ENCODE data around the gene FAAH2. TPM values are rescaled to one million over a fixed set of nuclear protein-coding genes. Genes with fewer than 3 reads are reported as not detected.

FAAH2 gene
- polyA plus RNA-seq, 1 donor (not counting 4 experiments of a cell fraction or from before 2014, with no cell fraction given) = 1.7 TPM

GRCh38 chrX:57266275-57266674 lies 20.2 kb upstream of the FAAH2 start:
- H3K79me2 ChIP-seq (ENCODE audit: control insufficient read depth, insufficient read depth, low read length) = no peaks in the 10 kb centered on the region
- H2AFZ ChIP-seq (ENCODE audit: control insufficient read depth, low read length) = no peak overlapping the region
- DNase-seq (ENCODE audit: low read depth, low spot score) (no peak), FAIRE-seq (no peak)
- no peaks in the 10 kb centered on the region for H3K27me3 ChIP-seq (ENCODE audit: control insufficient read depth, extremely low read depth, insufficient read depth, low read length)
- TF ChIP-seq CTCF (optimal IDR thresholded peaks at IDR 0.05 in 1 of 3, IDR thresholded peaks at IDR 0.05 in 1 of 3, conservative IDR thresholded peaks at IDR 0.05 in 1 of 3; ENCODE audit: extremely low read depth in 1 of 3, insufficient read depth in 2 of 3, low read length in 3 of 3) = no peak
- no peak for TF ChIP-seq EZH2 (IDR thresholded peaks at IDR 0.05; ENCODE audit: low read length)
- no peaks in the 10 kb centered on the region for H3K9me1 ChIP-seq (ENCODE audit: control insufficient read depth, extremely low read depth, insufficient read depth, low read length)
- no peak overlapping the region for H3K27ac ChIP-seq (ENCODE audit: control insufficient read depth, insufficient read depth, low read length)
- H3K4me3 ChIP-seq (ENCODE audit: control insufficient read depth in 2 of 3, extremely low read depth in 1 of 3, insufficient read depth in 2 of 3, low read depth in 1 of 3, low read length in 3 of 3) = no peak overlapping the region
- peaks cover 3% of the 10 kb centered on the region for H3K9me3 ChIP-seq (ENCODE audit: control insufficient read depth, low read depth, low read length)
- H4K20me1 ChIP-seq (ENCODE audit: control insufficient read depth, extremely low read depth, insufficient read depth, low read length) = no peaks in the 10 kb centered on the region
- H3K36me3 ChIP-seq (ENCODE audit: control insufficient read depth in 2 of 2, extremely low read depth in 1 of 2, insufficient read depth in 2 of 2, low read length in 2 of 2) = no peaks in the 10 kb centered on the region
- dilution Hi-C loops (cut with MboI; ENCODE audit: extremely low pct_ligation_motif_present, low sequenced_read_pairs) = no loop called here
- no peak overlapping the region for H3K9ac ChIP-seq (ENCODE audit: control insufficient read depth, extremely low read depth, insufficient read depth, low read length)
- H3K4me1 ChIP-seq (ENCODE audit: control insufficient read depth, extremely low read depth, insufficient read depth, low read length) = no peaks in the 10 kb centered on the region
- H3K4me2 ChIP-seq (ENCODE audit: control insufficient read depth, extremely low read depth, insufficient read depth, low read depth, low read length) = no peak overlapping the region

DNA sequence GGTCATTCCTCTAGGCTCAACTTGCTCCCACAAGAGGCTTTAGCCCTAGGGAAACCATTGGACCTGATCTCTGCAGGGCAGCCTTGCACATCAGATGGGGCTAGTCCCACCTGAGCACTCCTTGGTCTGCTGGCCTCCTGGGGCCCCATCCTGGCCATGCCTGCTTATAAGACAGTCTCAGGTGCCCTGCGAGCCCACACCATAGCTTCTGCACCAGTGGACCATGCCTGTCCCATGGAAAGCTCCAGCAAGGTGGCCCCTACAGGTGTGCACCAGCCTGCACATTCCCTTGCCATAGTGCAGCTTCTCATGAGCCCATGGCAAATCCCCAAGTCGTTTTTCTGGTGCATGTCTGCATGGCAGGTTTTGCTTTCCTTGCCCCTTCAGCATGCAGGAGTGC lies 19.6 kb upstream of the FAAH2 start:
- peaks cover 3% of the 10 kb centered on the region for H3K9me3 ChIP-seq (ENCODE audit: control insufficient read depth, low read depth, low read length)
- no peak overlapping the region for H2AFZ ChIP-seq (ENCODE audit: control insufficient read depth, low read length)
- H3K9ac ChIP-seq (ENCODE audit: control insufficient read depth, extremely low read depth, insufficient read depth, low read length) = no peak overlapping the region
- FAIRE-seq (no peak), DNase-seq (ENCODE audit: low read depth, low spot score) (no peak)
- H3K36me3 ChIP-seq (ENCODE audit: control insufficient read depth in 2 of 2, extremely low read depth in 1 of 2, insufficient read depth in 2 of 2, low read length in 2 of 2) = no peaks in the 10 kb centered on the region
- H3K4me1 ChIP-seq (ENCODE audit: control insufficient read depth, extremely low read depth, insufficient read depth, low read length) = no peaks in the 10 kb centered on the region
- no peaks in the 10 kb centered on the region for H3K79me2 ChIP-seq (ENCODE audit: control insufficient read depth, insufficient read depth, low read length)
- H4K20me1 ChIP-seq (ENCODE audit: control insufficient read depth, extremely low read depth, insufficient read depth, low read length) = no peaks in the 10 kb centered on the region
- dilution Hi-C loops (cut with MboI; ENCODE audit: extremely low pct_ligation_motif_present, low sequenced_read_pairs) = no loop called here
- no peaks in the 10 kb centered on the region for H3K9me1 ChIP-seq (ENCODE audit: control insufficient read depth, extremely low read depth, insufficient read depth, low read length)
- TF ChIP-seq EZH2 (IDR thresholded peaks at IDR 0.05; ENCODE audit: low read length) = no peak
- TF ChIP-seq CTCF (optimal IDR thresholded peaks at IDR 0.05 in 1 of 3, IDR thresholded peaks at IDR 0.05 in 1 of 3, conservative IDR thresholded peaks at IDR 0.05 in 1 of 3; ENCODE audit: extremely low read depth in 1 of 3, insufficient read depth in 2 of 3, low read length in 3 of 3) = no peak
- H3K27ac ChIP-seq (ENCODE audit: control insufficient read depth, insufficient read depth, low read length) = no peak overlapping the region
- no peak overlapping the region for H3K4me3 ChIP-seq (ENCODE audit: control insufficient read depth in 2 of 3, extremely low read depth in 1 of 3, insufficient read depth in 2 of 3, low read depth in 1 of 3, low read length in 3 of 3)
- no peaks in the 10 kb centered on the region for H3K27me3 ChIP-seq (ENCODE audit: control insufficient read depth, extremely low read depth, insufficient read depth, low read length)
- no peak overlapping the region for H3K4me2 ChIP-seq (ENCODE audit: control insufficient read depth, extremely low read depth, insufficient read depth, low read depth, low read length)
